NCI-H1436 (cell line): ENCODE results near the gene PYY.

Experiments
- DNase-seq: peaks from one replicate; lab custom pipeline; 2025; lab: John Stamatoyannopoulos, UW

Gene PYY

DNA sequence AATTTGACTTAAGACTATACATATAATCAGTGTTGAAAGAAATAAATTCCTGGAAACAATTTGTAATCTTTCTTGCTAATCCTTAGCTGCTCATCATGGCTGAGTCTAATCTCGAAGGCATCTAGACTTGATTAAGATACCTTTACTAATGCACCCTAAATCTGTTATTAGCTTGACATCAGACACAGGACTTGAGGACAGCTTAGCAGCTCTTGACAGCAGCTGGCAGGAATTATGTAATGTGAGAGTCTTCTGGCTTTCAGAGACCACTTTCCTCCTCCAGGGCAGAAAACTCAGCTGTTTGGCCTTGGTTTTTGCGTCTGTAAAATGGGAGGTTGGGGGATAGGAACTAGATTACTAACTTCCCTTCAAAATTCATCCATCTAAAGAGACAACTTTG lies 39.3 kb downstream of the PYY start:
- no peak for DNase-seq

- no peak for DNase-seq
Measured at GRCh38 chr17:43913584-43913983, 40.2 kb downstream of the PYY start.

DNA sequence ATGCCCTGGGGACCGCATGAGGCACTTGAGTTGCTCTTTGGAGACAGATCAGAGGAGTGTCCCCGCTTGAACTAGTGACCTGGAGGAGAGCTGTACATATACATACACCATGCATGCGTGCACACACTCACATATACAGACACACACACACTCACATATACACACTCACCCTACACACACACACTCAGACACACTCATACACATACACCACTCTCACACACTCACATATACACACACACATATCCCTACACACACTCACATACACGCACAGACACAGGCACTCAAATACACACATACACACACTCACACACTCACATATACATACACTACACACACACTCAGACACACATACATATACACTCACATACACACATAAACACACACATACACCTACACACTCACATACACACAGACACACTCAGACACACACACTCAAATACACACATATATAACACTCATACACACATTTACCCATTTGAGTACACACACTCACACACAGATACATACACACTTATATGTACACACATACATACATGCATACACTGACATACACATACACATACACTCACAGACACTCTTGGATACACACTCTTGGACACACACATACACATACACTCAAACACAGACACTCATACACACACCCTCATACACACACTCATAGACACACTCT lies 41.0 kb downstream of the PYY start:
- no peak for DNase-seq

DNA sequence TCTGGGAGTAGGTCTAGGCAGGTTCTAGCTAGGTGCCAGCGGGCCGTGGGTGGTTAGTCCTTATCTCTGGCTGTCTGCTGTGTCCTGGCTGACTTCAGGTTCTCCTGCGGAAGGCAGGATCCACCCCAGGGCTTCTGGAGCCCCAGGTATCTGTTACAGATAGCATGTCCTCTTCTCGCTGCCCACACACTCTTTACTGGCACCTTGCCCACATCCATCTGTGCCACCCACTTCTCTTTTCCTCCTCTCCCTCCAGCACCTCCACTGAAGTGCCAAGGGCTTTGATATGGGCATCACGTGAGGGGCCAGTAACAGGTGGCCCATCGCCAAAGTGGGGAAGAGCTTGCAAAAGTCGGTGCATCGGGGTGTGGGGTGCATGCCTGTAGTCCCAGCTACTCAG lies 41.8 kb downstream of the PYY start:
- DNase-seq, result no peak

GRCh38 chr17:43909537-43910231 lies 44.1 kb downstream of the PYY start:
- no peak for DNase-seq

DNA sequence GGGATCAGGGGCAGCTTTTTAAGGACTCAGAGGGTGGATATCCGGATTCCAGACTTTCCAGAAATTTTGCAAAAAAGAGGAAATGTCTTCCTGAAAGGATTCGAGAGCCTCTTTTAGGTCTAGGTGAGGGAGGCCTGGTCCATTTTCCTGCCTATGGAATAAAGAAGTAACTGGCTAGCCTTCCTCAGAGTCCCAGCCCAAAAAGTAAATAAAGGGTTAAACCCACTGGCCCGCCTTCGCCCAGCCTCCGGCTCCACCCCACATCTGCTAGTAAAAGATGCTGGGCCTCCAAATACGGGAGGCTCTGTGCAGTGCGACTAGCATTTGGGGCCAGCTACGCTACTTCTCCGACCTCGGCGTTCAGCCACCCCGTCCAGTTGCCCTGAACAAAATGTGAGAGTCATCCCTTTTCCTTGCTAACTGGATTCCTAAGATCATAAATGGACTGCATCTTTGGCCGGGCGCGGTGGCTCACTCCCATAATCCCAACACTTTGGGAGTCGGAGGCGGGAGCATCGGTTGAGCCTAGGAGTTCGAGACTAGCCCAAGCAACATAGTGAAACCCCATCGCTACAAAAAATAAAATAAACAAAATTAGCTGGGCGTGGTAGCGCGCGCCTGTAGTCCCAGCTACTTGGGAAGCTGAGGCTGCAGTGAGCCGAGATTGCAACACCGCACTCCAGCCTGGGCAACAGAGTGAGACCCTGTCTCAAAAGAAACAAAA lies 45.6 kb downstream of the PYY start:
- no peak for DNase-seq

- peak; percentile 54 for DNase-seq
Measured at GRCh38 chr17:43907425-43907981, 46.2 kb downstream of the PYY start, which contains the start of gene MPP2. MPP2 (minus strand) TSS chr17:43907536; CDS start chr17:43904460, 3,076 bp downstream.

- DNase-seq, result no peak
Measured at GRCh38 chr17:43906951-43907424, 46.8 kb downstream of the PYY start.

DNA sequence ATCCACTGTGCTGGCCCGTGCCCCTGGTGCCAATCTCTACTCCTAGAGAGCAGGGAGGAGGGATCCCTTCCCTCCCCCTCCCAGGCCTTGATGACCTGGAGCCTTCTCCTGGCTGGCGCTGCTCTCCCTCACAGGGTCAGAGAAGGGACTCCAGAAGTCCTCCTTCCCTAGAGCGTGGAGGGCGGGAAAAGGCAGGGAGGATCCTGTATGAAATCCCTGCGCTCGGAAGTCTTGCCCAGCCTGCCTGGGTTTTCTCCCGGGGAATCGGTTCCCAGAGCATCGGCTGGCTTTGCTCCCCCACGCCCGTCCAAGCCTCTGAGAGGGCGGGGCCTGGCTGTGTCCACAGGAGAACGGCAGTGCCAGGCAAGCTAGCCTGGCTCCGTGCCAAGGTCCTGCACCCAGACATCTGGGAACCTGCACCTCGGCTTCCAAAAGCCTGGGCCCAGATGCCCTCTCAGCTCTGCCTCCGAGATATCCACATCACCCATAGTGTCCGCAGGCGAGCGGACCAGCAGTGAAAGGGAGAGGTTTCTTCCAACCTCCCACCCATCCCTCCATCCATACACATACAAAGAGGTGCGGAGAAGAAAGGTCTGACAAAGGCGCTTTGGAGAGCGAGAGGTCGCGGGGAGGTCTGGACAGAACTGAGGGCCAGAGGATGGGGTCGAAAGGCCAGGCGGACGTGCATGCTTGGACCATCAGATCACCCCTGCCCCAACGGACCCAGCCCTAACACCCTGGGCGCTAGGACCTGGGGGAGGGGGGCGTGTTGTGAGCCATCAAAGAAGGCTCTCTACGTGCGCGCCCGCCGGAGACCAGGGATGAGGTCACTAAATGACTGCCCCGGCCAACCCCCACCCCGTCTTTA lies 47.5 kb downstream of the PYY start:
- DNase-seq, result peak; percentile 34

DNA sequence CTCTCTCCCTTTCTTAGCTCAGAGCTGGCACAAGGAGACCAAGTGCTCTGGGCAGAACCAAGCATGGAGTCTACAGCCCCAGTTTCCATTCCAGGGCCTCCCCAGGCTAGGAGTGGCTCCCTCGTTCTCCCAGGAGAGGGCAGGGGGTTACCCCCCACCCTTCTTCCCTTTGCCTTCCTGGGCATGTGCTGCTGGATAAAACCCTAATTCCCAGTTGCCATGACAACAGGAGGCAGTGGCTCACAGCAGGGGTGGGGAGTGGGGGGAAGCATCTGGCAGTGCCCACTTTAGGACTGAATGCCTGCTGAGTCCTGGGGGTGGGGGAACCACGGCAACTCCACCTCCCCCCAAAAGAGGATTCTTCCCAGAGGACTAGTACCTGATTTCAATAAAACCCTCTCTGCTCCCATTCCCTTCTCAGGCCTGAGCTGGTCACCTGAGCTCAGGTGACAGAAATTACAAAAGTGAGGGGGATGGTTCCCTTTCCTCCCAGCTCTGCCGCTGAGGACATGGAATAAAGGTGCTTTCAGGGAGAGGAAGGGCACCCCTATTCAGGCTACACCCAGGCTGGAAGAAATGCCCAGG lies 48.2 kb downstream of the PYY start:
- DNase-seq, result no peak
